Measurements from ENCODE around the gene CACNA2D4. TPM values are rescaled to one million over a fixed set of nuclear protein-coding genes. Genes with fewer than 3 reads are reported as not detected.

The CACNA2D4 gene
- polyA plus RNA-seq, 2 donors, result 0.84 to 0.89 TPM

- no peaks in the 10 kb centered on the region for H3K27me3 ChIP-seq (ENCODE audit: control insufficient read depth in 1 of 2, insufficient read depth in 2 of 2, low read length in 2 of 2)
- WGBS, 2 donors, result 85 to 86% methylated on average over 15 of the region's 15 CpGs
- no peaks in the 10 kb centered on the region for H3K36me3 ChIP-seq (ENCODE audit: control insufficient read depth in 2 of 2, insufficient read depth in 2 of 2, low read length in 1 of 2)
- no peak overlapping the region for H3K27ac ChIP-seq (ENCODE audit: low read depth in 2 of 2, low read length in 1 of 2)
- H3K4me3 ChIP-seq (ENCODE audit: low read depth in 1 of 2, low read length in 2 of 2), result no peak overlapping the region
- no peaks in the 10 kb centered on the region for H3K9me3 ChIP-seq (ENCODE audit: control insufficient read depth in 2 of 2, insufficient read depth in 1 of 2, low read depth in 1 of 2, low read length in 1 of 2)
- peaks cover 2 to 6% of the 10 kb centered on the region in 2 donors for H3K4me1 ChIP-seq (ENCODE audit: control insufficient read depth in 2 of 2, insufficient read depth in 2 of 2, low read length in 1 of 2)
Measured at GRCh38 chr12:1794440-1795090, 123.9 kb downstream of the CACNA2D4 start.

GRCh38 chr12:1793426-1794210, 124.8 kb downstream of the CACNA2D4 start:
- H3K36me3 ChIP-seq (ENCODE audit: control insufficient read depth in 2 of 2, insufficient read depth in 2 of 2, low read length in 1 of 2), result no peaks in the 10 kb centered on the region
- peaks cover 2 to 6% of the 10 kb centered on the region in 2 donors for H3K4me1 ChIP-seq (ENCODE audit: control insufficient read depth in 2 of 2, insufficient read depth in 2 of 2, low read length in 1 of 2)
- no peaks in the 10 kb centered on the region for H3K27me3 ChIP-seq (ENCODE audit: control insufficient read depth in 1 of 2, insufficient read depth in 2 of 2, low read length in 2 of 2)
- no peak overlapping the region for H3K27ac ChIP-seq (ENCODE audit: low read depth in 2 of 2, low read length in 1 of 2)
- H3K9me3 ChIP-seq (ENCODE audit: control insufficient read depth in 2 of 2, insufficient read depth in 1 of 2, low read depth in 1 of 2, low read length in 1 of 2), result no peaks in the 10 kb centered on the region
- WGBS, 2 donors, result 90 to 92% methylated on average over 25 to 26 of the region's 26 CpGs
- H3K4me3 ChIP-seq (ENCODE audit: low read depth in 1 of 2, low read length in 2 of 2), result no peak overlapping the region

- Histone ChIP-seq H3K4me1 (ENCODE audit: control insufficient read depth in 2 of 2, insufficient read depth in 2 of 2, low read length in 1 of 2) (peaks cover 0 to 3% of the 10 kb centered on the region in 2 donors), H3K27ac (ENCODE audit: low read depth in 2 of 2, low read length in 1 of 2) (no peak overlapping the region), H3K9me3 (ENCODE audit: control insufficient read depth in 2 of 2, insufficient read depth in 1 of 2, low read depth in 1 of 2, low read length in 1 of 2) (no peaks in the 10 kb centered on the region), H3K36me3 (ENCODE audit: control insufficient read depth in 2 of 2, insufficient read depth in 2 of 2, low read length in 1 of 2) (no peaks in the 10 kb centered on the region), H3K27me3 (ENCODE audit: control insufficient read depth in 1 of 2, insufficient read depth in 2 of 2, low read length in 2 of 2) (no peaks in the 10 kb centered on the region), H3K4me3 (ENCODE audit: low read depth in 1 of 2, low read length in 2 of 2) (no peak overlapping the region)
- 85 to 91% methylated on average over 6 of the region's 6 CpGs for WGBS, 2 donors
Measured at GRCh38 chr12:1792406-1792805, 126.0 kb downstream of the CACNA2D4 start.

- Histone ChIP-seq H3K4me1 (ENCODE audit: control insufficient read depth in 2 of 2, insufficient read depth in 2 of 2, low read length in 1 of 2) (no peaks in the 10 kb centered on the region), H3K27ac (ENCODE audit: low read depth in 2 of 2, low read length in 1 of 2) (no peak overlapping the region), H3K27me3 (ENCODE audit: control insufficient read depth in 1 of 2, insufficient read depth in 2 of 2, low read length in 2 of 2) (no peaks in the 10 kb centered on the region), H3K9me3 (ENCODE audit: control insufficient read depth in 2 of 2, insufficient read depth in 1 of 2, low read depth in 1 of 2, low read length in 1 of 2) (no peaks in the 10 kb centered on the region), H3K4me3 (ENCODE audit: low read depth in 1 of 2, low read length in 2 of 2) (no peak overlapping the region), H3K36me3 (ENCODE audit: control insufficient read depth in 2 of 2, insufficient read depth in 2 of 2, low read length in 1 of 2) (peaks cover 0 to 3% of the 10 kb centered on the region in 2 donors)
- 34 to 35% methylated on average over 9 to 10 of the region's 10 CpGs for whole genome bisulfite sequencing, 2 donors
Measured at GRCh38 chr12:1791104-1791841, 127.2 kb downstream of the CACNA2D4 start.

- WGBS, 2 donors, result 73 to 75% methylated on average over 7 of the region's 7 CpGs
- Histone ChIP-seq H3K36me3 (ENCODE audit: control insufficient read depth in 2 of 2, insufficient read depth in 2 of 2, low read length in 1 of 2) (peaks cover 0 to 7% of the 10 kb centered on the region in 2 donors), H3K4me1 (ENCODE audit: control insufficient read depth in 2 of 2, insufficient read depth in 2 of 2, low read length in 1 of 2) (no peaks in the 10 kb centered on the region), H3K4me3 (ENCODE audit: low read depth in 1 of 2, low read length in 2 of 2) (no peak overlapping the region), H3K27ac (ENCODE audit: low read depth in 2 of 2, low read length in 1 of 2) (no peak overlapping the region), H3K27me3 (ENCODE audit: control insufficient read depth in 1 of 2, insufficient read depth in 2 of 2, low read length in 2 of 2) (no peaks in the 10 kb centered on the region), H3K9me3 (ENCODE audit: control insufficient read depth in 2 of 2, insufficient read depth in 1 of 2, low read depth in 1 of 2, low read length in 1 of 2) (no peaks in the 10 kb centered on the region)
Measured at GRCh38 chr12:1790444-1790843, 128.0 kb downstream of the CACNA2D4 start.

GRCh38 chr12:1787714-1788113, 130.7 kb downstream of the CACNA2D4 start:
- H3K36me3 ChIP-seq (ENCODE audit: control insufficient read depth in 2 of 2, insufficient read depth in 2 of 2, low read length in 1 of 2), result peaks cover 0 to 7% of the 10 kb centered on the region in 2 donors
- 70 to 81% methylated on average over 6 of the region's 6 CpGs for WGBS, 2 donors

GRCh38 chr12:1782215-1782614, 136.2 kb downstream of the CACNA2D4 start:
- no peaks in the 10 kb centered on the region for H3K4me1 ChIP-seq (ENCODE audit: control insufficient read depth in 2 of 2, insufficient read depth in 2 of 2, low read length in 1 of 2)
- no peaks in the 10 kb centered on the region for H3K27me3 ChIP-seq (ENCODE audit: control insufficient read depth in 1 of 2, insufficient read depth in 2 of 2, low read length in 2 of 2)
- H3K9me3 ChIP-seq (ENCODE audit: control insufficient read depth in 2 of 2, insufficient read depth in 1 of 2, low read depth in 1 of 2, low read length in 1 of 2), result no peaks in the 10 kb centered on the region
- no peak overlapping the region for H3K27ac ChIP-seq (ENCODE audit: low read depth in 2 of 2, low read length in 1 of 2)
- H3K36me3 ChIP-seq (ENCODE audit: control insufficient read depth in 2 of 2, insufficient read depth in 2 of 2, low read length in 1 of 2), result peaks cover 0 to 7% of the 10 kb centered on the region in 2 donors
- no peak overlapping the region for H3K4me3 ChIP-seq (ENCODE audit: low read depth in 1 of 2, low read length in 2 of 2)
- 59 to 69% methylated on average over 2 of the region's 2 CpGs for WGBS, 2 donors

More at GRCh38 chr12:1787714-1788113, 130.7 kb downstream of the CACNA2D4 start:
- no peaks in the 10 kb centered on the region for H3K27me3 ChIP-seq (ENCODE audit: control insufficient read depth in 1 of 2, insufficient read depth in 2 of 2, low read length in 2 of 2)
- no peaks in the 10 kb centered on the region for H3K9me3 ChIP-seq (ENCODE audit: control insufficient read depth in 2 of 2, insufficient read depth in 1 of 2, low read depth in 1 of 2, low read length in 1 of 2)
- H3K27ac ChIP-seq (ENCODE audit: low read depth in 2 of 2, low read length in 1 of 2), result no peak overlapping the region
- H3K4me1 ChIP-seq (ENCODE audit: control insufficient read depth in 2 of 2, insufficient read depth in 2 of 2, low read length in 1 of 2), result no peaks in the 10 kb centered on the region
- no peak overlapping the region for H3K4me3 ChIP-seq (ENCODE audit: low read depth in 1 of 2, low read length in 2 of 2)

- H3K27ac ChIP-seq (ENCODE audit: low read depth in 2 of 2, low read length in 1 of 2), result no peak overlapping the region
- no peaks in the 10 kb centered on the region for H3K9me3 ChIP-seq (ENCODE audit: control insufficient read depth in 2 of 2, insufficient read depth in 1 of 2, low read depth in 1 of 2, low read length in 1 of 2)
- WGBS, 2 donors, result 34 to 66% methylated on average over 2 of the region's 2 CpGs
- no peaks in the 10 kb centered on the region for H3K4me1 ChIP-seq (ENCODE audit: control insufficient read depth in 2 of 2, insufficient read depth in 2 of 2, low read length in 1 of 2)
- H3K4me3 ChIP-seq (ENCODE audit: low read depth in 1 of 2, low read length in 2 of 2), result no peak overlapping the region
- H3K36me3 ChIP-seq (ENCODE audit: control insufficient read depth in 2 of 2, insufficient read depth in 2 of 2, low read length in 1 of 2), result peaks cover 0 to 7% of the 10 kb centered on the region in 2 donors
- no peaks in the 10 kb centered on the region for H3K27me3 ChIP-seq (ENCODE audit: control insufficient read depth in 1 of 2, insufficient read depth in 2 of 2, low read length in 2 of 2)
Measured at GRCh38 chr12:1781772-1782171, 136.7 kb downstream of the CACNA2D4 start.

- H3K36me3 ChIP-seq (ENCODE audit: control insufficient read depth in 2 of 2, insufficient read depth in 2 of 2, low read length in 1 of 2), result no peaks in the 10 kb centered on the region
- H3K4me3 ChIP-seq (ENCODE audit: low read depth in 1 of 2, low read length in 2 of 2), result no peak overlapping the region
- WGBS, 2 donors, result 59 to 79% methylated on average over 1 of the region's 1 CpG
- no peak overlapping the region for H3K27ac ChIP-seq (ENCODE audit: low read depth in 2 of 2, low read length in 1 of 2)
- no peaks in the 10 kb centered on the region for H3K9me3 ChIP-seq (ENCODE audit: control insufficient read depth in 2 of 2, insufficient read depth in 1 of 2, low read depth in 1 of 2, low read length in 1 of 2)
- no peaks in the 10 kb centered on the region for H3K4me1 ChIP-seq (ENCODE audit: control insufficient read depth in 2 of 2, insufficient read depth in 2 of 2, low read length in 1 of 2)
- no peaks in the 10 kb centered on the region for H3K27me3 ChIP-seq (ENCODE audit: control insufficient read depth in 1 of 2, insufficient read depth in 2 of 2, low read length in 2 of 2)
Measured at GRCh38 chr12:1779783-1780182, 138.7 kb downstream of the CACNA2D4 start.

Data from esophagus (tissue), 2 donors.